Ramos (cell line): ENCODE results near the gene ABCA4.

Experiments
- in situ Hi-C: fragments of 300-500 bp; cut with MboI; formaldehyde crosslinking; loops from one replicate; pipeline ENCODE4 v1.14.3; 2022; ENCODE audit warnings: low sequenced_read_pairs; ENCODE audit not compliant: unreplicated experiment

ABCA4 gene

GRCh38 chr1:94061513-94062443, 59.2 kb downstream of the ABCA4 start:
- in situ Hi-C loops = loop anchor here (10.0 kb wide), 1 partner anchor 743 kb away; no protein-coding TSS in a partner anchor

GRCh38 chr1:94060720-94061119, 60.2 kb downstream of the ABCA4 start:
- in situ Hi-C loops = loop anchor here (10.0 kb wide), 1 partner anchor 744 kb away; no protein-coding TSS in a partner anchor

GRCh38 chr1:94058766-94059165, 62.2 kb downstream of the ABCA4 start:
- in situ Hi-C loops = no loop called here

GRCh38 chr1:94056996-94057395, 64.0 kb downstream of the ABCA4 start:
- in situ Hi-C loops = no loop called here

DNA sequence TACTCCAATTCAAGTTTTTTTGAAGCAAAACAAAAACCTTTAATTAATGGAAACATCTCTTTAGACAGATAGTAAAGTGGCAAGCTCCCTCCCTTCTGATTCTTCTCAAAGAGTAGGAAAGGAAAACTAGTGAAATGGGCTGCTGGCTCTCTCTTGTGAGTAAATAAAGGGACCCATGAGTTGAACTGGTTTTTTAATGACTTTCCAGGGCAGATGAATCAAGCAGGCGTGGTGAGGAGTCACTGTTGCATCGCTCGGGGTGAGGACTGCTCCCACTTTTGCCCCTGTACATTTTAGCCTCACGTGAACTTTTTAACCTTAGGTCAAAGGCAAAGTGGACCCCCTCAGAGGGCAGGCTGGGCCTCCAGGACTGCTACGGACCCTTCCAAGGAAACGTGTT, 64.8 kb downstream of the ABCA4 start:
- in situ Hi-C loops = no loop called here

- in situ Hi-C loops = no loop called here
These were observed 65.4 kb downstream of the ABCA4 start for GRCh38 chr1:94055459-94056122.

GRCh38 chr1:94050675-94051074, 70.3 kb downstream of the ABCA4 start:
- in situ Hi-C loops = no loop called here

DNA sequence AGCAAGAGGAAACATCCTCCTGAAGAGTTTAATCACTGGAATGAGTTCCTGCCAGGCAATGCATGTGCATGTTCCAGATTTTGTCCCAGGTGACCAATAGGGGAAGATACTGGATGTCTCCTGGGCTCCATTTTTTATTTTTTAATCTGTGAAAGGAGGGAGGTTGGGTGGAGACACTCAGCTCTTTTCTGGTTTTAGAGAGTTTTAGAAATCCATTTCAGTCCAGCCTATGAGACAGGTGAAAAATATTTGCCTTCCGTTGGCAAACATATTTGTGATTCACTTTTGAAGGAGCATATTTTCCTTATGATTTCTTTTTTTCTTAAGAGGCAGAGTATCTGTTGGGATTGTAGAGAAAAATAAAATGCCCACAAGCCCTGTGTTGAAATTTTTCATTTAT, 70.7 kb downstream of the ABCA4 start:
- in situ Hi-C loops = no loop called here

- in situ Hi-C loops = no loop called here
These were observed 71.2 kb downstream of the ABCA4 start for GRCh38 chr1:94049791-94050190.

DNA sequence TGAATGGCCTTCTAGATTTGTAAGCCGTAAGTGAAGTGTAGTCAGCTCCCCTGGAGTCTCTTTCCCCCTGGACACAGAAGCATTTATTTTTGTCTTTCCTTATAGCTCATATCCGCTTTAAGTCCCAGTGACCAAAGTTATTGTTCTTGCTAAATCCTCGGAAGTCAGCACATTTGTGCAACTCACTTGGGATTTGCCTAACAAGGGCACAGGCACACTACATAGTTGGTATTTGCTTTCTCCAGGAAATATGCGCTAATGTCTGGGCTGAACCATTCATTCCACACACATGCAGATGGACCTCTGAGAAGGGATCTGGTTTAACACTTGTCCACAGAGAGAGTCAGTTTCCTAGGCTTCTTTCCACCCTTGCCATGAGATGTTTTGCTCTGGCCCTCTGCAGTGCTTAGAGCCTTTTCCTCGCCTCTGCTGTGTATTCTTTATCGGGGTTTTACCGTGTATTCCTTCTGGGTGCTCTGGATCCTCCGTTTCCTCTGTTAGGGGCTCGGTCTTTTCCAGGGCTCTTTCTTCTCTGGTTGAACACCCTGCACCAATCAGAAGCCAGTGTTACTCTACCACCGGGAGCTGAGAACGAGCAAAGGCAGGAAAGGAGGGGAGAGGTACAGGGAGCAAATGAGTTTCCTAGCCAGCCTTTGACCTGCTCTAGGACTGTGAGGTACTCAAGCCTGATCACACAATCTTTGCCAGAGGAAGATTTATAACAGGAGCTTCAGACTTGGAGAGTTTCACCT, 72.4 kb downstream of the ABCA4 start:
- in situ Hi-C loops = no loop called here

DNA sequence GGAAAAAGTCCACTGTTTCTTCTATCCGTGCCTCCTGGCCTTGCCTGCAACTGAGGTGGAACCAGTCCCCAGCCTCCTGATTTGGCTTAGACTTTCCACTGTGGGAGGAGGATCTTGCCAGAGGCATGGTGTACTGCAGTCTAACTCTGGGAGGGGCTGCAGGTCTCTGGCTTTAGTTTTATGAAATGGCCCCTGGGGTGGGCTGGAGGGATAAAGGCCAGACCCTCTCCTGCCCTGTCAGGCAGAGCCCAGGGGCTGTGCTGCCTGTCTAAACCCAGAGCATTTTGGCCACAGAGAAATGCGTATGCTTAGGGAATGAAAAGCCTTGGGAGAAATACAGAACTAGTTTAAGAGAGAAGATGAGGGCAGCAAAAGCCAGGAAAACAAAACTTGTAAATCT, 73.0 kb downstream of the ABCA4 start:
- in situ Hi-C loops = no loop called here

GRCh38 chr1:94045465-94046056, 75.4 kb downstream of the ABCA4 start:
- in situ Hi-C loops = no loop called here

DNA sequence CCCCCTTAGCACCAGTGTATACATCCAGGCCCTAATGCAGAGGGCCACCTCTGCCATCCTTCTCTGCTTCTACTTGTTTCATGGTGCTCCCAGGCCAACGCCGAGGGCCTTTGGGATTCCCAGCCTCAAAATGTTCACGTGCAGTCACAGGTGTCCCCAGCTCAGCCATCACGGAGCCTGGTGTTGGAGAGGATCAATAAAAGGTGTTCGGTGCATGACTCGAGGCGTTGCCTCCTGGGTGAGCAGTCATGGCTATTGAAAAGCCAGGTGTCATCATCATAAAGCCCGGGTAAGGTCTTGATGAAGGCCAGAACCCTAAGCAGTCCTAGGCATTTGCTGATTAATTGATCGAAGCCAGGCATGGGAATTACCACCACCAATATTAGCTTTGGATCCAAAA, 76.1 kb downstream of the ABCA4 start:
- in situ Hi-C loops = no loop called here

DNA sequence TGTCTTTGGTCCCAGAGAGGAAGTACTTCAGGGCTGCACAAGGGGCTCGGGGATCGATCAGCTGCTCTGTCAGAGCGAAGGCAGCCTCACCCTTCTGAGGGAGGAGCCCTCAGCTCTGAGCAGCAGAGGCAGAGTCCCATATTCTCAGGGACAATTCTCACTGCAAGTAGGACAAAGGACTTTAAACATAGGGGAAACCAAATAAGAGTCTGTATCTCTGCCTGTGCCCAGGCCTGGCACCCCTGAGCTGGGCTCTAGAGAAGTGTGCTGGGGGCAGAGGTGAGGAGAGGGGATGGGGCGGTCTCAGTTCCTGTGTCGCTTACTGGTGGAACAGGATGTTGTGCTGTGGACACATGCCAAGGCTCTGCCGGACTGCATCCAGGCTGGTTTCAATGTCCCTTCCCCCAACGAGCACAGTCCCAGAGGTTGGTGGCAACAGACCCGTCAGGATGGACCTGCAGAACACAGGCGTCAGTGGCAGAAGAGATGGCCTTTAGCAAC, 76.6 kb downstream of the ABCA4 start:
- in situ Hi-C loops = no loop called here

GRCh38 chr1:94043738-94044289, 77.1 kb downstream of the ABCA4 start:
- in situ Hi-C loops = no loop called here

DNA sequence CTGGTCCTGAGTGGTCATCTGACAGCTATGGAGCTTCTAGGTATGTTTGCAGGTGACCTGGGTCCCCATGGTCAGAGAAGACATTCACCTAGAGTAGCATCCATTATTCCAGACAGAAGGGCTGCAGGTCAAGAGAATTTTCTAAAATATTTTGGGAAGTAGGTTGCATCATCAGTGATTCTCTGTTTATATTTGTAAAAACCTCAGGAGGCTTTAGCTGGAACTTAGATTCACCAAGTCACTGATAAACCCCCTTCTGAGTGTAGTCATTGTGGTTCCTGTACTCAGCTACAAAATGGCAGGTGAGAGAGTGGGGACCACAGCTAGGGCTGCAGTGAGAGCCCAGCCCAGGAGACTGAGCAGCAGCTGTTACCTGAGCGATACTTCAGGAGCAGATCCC, 78.6 kb downstream of the ABCA4 start:
- in situ Hi-C loops = no loop called here

DNA sequence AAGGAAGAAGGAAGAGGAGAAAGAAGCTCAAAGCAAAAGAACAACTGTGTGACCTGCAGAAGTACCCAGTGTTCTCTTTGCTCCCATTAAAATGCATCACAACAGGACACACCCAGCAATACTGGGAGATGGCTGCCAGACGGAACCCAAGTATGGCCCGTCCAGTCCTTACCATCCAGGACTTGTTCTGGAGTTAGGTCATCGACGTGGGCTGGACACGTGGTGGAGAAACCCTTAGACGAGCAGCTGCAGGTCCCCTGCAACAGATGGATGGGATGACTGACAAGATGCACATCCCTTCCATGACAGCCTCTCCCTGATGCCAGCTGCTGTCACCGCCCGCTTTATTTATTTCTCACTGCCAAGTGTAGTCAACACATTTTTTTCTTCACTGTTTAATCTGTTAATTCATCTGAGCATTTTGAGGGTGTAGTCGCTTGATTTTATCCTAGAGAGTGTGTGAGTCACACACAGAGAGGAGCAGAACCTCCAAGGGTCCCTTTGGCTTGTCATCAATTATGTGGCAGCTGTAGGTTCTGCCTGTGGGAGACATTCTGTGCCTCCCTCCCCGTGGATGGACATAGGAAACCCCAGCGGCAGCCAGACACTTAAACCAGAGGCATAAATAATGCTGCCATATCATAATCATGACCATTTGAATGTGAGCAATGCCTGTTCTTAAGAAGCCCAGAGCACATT, 80.9 kb downstream of the ABCA4 start:
- in situ Hi-C loops = no loop called here

- in situ Hi-C loops = no loop called here
These were observed 81.5 kb downstream of the ABCA4 start for GRCh38 chr1:94039514-94039870.

DNA sequence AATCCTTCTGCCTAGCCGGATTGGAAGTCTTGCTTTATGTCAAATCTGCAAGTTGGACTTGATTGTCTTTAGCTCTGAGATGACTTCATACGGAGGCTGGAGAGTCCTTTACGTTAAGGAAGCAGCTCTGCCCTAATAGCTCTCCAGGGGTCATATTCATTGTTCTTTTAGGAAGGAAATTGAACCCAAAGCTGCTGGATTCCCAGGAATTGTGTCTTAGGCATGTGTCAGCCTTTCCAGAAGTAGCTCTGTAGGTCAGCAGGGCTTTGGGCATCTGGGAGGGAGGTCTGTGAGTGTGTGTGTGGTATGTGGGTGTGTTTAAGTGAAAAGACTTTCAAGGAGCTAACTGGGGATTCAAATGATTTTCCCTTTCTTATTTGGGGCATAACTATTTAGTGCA, 82.4 kb downstream of the ABCA4 start:
- in situ Hi-C loops = no loop called here
